CD4-positive, alpha-beta T cell (primary cell): ENCODE data around the gene KIF5A. TPM values are rescaled to one million over a fixed set of nuclear protein-coding genes. Genes with fewer than 3 reads are reported as not detected.
A peak's percentile ranks its signal among the peaks of the same experiment; 100 is the strongest.

Source experiments
- ATAC-seq: fragments of 200-7000 bp; cut with Tn5 transposase; one replicate; pipeline ENCODE4 v1.10.0; 2022; ENCODE audit warnings: mild to moderate bottlenecking; ENCODE audit not compliant: poor library complexity
- CTCF ChIA-PET: fragments of 350-600 bp; sonication (Branson Sonifier 250); formaldehyde crosslinking; loops from one replicate; lab custom pipeline; 2021; ENCODE audit warnings: antibody characterized with exemption, inconsistent platforms; lab: Charles Lee
- POLR2A ChIA-PET: fragments of 350-600 bp; sonication (Branson Sonifier 250); formaldehyde crosslinking; loops from one replicate; lab custom pipeline; 2021; ENCODE audit warnings: antibody characterized with exemption, inconsistent platforms; lab: Charles Lee
- DNase-seq, 14 experiments: peaks; one replicate each; pipeline ENCODE4 v3.0.0-alpha.2; 2013 to 2020; ENCODE audit warnings: mixed read lengths in 2 of 14
- H3K27ac ChIP-seq, 2 donors: one replicate each; pipeline versions ENCODE4 v1.5.1 to v1.7.0; 2013; ENCODE audit warnings: low read length in 2 of 2, low read depth in 1 of 2, mild to moderate bottlenecking in 1 of 2
- H3K27me3 ChIP-seq, 2 experiments: 1 replicate in 1 of 2; 2 replicates in 1 of 2; pipeline versions ENCODE4 v1.6.1 to v1.7.0; 2013; ENCODE audit warnings: low read length in 2 of 2, control low read depth in 1 of 2, mild to moderate bottlenecking in 1 of 2, moderate library complexity in 1 of 2; ENCODE audit not compliant: insufficient read depth in 2 of 2, control insufficient read depth in 1 of 2
- H3K36me3 ChIP-seq: one replicate; pipeline ENCODE4 v1.6.1; 2013; ENCODE audit warnings: low read length, control low read depth; ENCODE audit not compliant: insufficient read depth
- H3K4me1 ChIP-seq: one replicate; pipeline ENCODE4 v1.6.1; 2013; ENCODE audit warnings: low read length, control low read depth; ENCODE audit not compliant: insufficient read depth
- H3K4me3 ChIP-seq: one replicate; pipeline ENCODE4 v1.5.1; 2013; ENCODE audit warnings: mild to moderate bottlenecking, low read length, moderate library complexity
- H3K9me3 ChIP-seq, 2 experiments: 1 replicate in 1 of 2; 2 replicates in 1 of 2; pipeline versions ENCODE4 v1.6.1 to v1.7.0; 2013; ENCODE audit warnings: low read length in 2 of 2, mild to moderate bottlenecking in 2 of 2, control low read depth in 1 of 2, moderate library complexity in 1 of 2; ENCODE audit not compliant: control insufficient read depth in 1 of 2, insufficient read depth in 1 of 2
- H3K27ac Mint-ChIP-seq: one replicate; pipeline ENCODE4 v1.8.0; 2020; ENCODE audit warnings: mixed read lengths
- H3K27me3 Mint-ChIP-seq: one replicate; pipeline ENCODE4 v1.8.0; 2021; ENCODE audit warnings: mixed read lengths
- H3K36me3 Mint-ChIP-seq: one replicate; pipeline ENCODE4 v1.8.0; 2021; ENCODE audit warnings: low read depth, mixed read lengths
- H3K4me1 Mint-ChIP-seq: one replicate; pipeline ENCODE4 v1.8.0; 2021; ENCODE audit warnings: low read depth, mixed read lengths
- H3K4me3 Mint-ChIP-seq: one replicate; pipeline ENCODE4 v1.8.0; 2020; ENCODE audit warnings: mild to moderate bottlenecking, mixed read lengths
- H3K9me3 Mint-ChIP-seq: one replicate; pipeline ENCODE4 v1.8.0; 2020; ENCODE audit warnings: mixed read lengths
- CTCF ChIP-seq: fragments of 200-600 bp; IDR thresholded peaks from one replicate; pipeline ENCODE4 v1.8.0; 2022; ENCODE audit warnings: antibody characterized with exemption, mild to moderate bottlenecking
- intact Hi-C, 2 experiments: fragments of 100-400 bp; cut with DNase I in 1 of 2; cut with micrococcal nuclease in 1 of 2; formaldehyde crosslinking; loops; one replicate each; pipeline versions ENCODE4 v1.15.1 to v1.9.0; 2023 to 2025; cut with DNase I, micrococcal nuclease
- total RNA-seq, 174 experiments: library from RNA in 2 of 174; stranded (reverse) in 2 of 174; gene quantifications; one replicate each; pipeline ENCODE4 v1.2.3 and lab custom pipeline; 2021 to 2026

KIF5A gene
- total RNA-seq, 2 experiments from 2014 or later, result 0.39 to 0.47 TPM

GRCh38 chr12:57611108-57611826 lies 61.4 kb downstream of the KIF5A start, which contains the start of gene ARHGEF25:
Gene ARHGEF25 (plus strand): TSS chr12:57611435. CDS start chr12:57611895, 460 bp downstream.
- Histone ChIP-seq H3K4me3 (peak within 1 kb of the TSS; percentile 56), H3K4me1 (peaks cover 19% of the 10 kb centered on the region), H3K36me3 (no peaks in the 10 kb centered on the region), H3K27me3 (peaks cover 14 to 32% of the 10 kb centered on the region in 2 experiments), H3K9me3 (peaks cover 0 to 3% of the 10 kb centered on the region in 2 experiments), H3K27ac (no peak within 1 kb of the TSS)
- POLR2A ChIA-PET, result interaction anchor here (0.9 to 1.2 kb wide), 2 partner anchors 11 to 20 kb away, joined by 3 to 7 read pairs; partner anchors contain the start of gene PIP4K2C
- intact Hi-C loops, result no loop called here
- Mint-ChIP-seq H3K27ac (no peak within 1 kb of the TSS), H3K9me3 (no peaks in the 10 kb centered on the region), H3K4me1 (peaks cover 16% of the 10 kb centered on the region), H3K4me3 (peak within 1 kb of the TSS; percentile 86), H3K36me3 (peaks cover 8% of the 10 kb centered on the region), H3K27me3 (peaks cover 50% of the 10 kb centered on the region)
- DNase-seq (peak in 7 of 14 experiments; percentile 23 to 71 (median 52)), ATAC-seq (peak; percentile 71)
- no peak for TF ChIP-seq CTCF
- CTCF ChIA-PET, result no interaction called here

GRCh38 chr12:57611827-57612710 lies 62.2 kb downstream of the KIF5A start:
- no peak overlapping the region for H3K27ac Mint-ChIP-seq

More at GRCh38 chr12:57611827-57612710, 62.2 kb downstream of the KIF5A start:
- H3K36me3 Mint-ChIP-seq, result peaks cover 8% of the 10 kb centered on the region
- peaks cover 16 to 32% of the 10 kb centered on the region in 2 experiments for H3K27me3 ChIP-seq
- peak overlapping the region; percentile 56 for H3K4me3 ChIP-seq
- intact Hi-C loops, result no loop called here
- peaks cover 19% of the 10 kb centered on the region for H3K4me1 ChIP-seq
- ATAC-seq (no peak), DNase-seq (no peak)
- ChIA-PET POLR2A (interaction anchor here (0.9 to 1.2 kb wide), 3 partner anchors 12 to 21 kb away, joined by 3 to 7 read pairs (median 3); partner anchors contain the start of gene PIP4K2C), CTCF (interaction anchor here (1.6 kb wide), 1 partner anchor 29 kb away, joined by 4 read pairs; no protein-coding TSS in a partner anchor)
- peaks cover 0 to 3% of the 10 kb centered on the region in 2 experiments for H3K9me3 ChIP-seq
- no peaks in the 10 kb centered on the region for H3K9me3 Mint-ChIP-seq
- H3K4me1 Mint-ChIP-seq, result peaks cover 16% of the 10 kb centered on the region
- no peak for TF ChIP-seq CTCF
- no peak overlapping the region for H3K27ac ChIP-seq
- no peaks in the 10 kb centered on the region for H3K36me3 ChIP-seq
- peaks cover 58% of the 10 kb centered on the region for H3K27me3 Mint-ChIP-seq
- peak overlapping the region; percentile 82 for H3K4me3 Mint-ChIP-seq
